Activated CD8-positive, alpha-beta memory T cell treated with anti-CD3 and anti-CD28 coated beads for 36 hours (primary cell): ENCODE data around the gene PLOD2. TPM values are rescaled to one million over a fixed set of nuclear protein-coding genes. Genes with fewer than 3 reads are reported as not detected.

Source experiments
- CTCF ChIA-PET: fragments of 350-600 bp; sonication (Branson Sonifier 250); formaldehyde crosslinking; loops from one replicate; lab custom pipeline; 2021; ENCODE audit warnings: antibody characterized with exemption; lab: Charles Lee
- POLR2A ChIA-PET: fragments of 350-600 bp; sonication (Branson Sonifier 250); formaldehyde crosslinking; loops from one replicate; lab custom pipeline; 2021; ENCODE audit warnings: antibody characterized with exemption; lab: Charles Lee
- total RNA-seq, 2 experiments: library from RNA; stranded (reverse); gene quantifications; one replicate each; pipeline ENCODE4 v1.2.3, GENCODE V29; 2021

Gene PLOD2
- 1 to 10 TPM in 1 of 2 experiments, under 1 TPM in 1; 0.80 to 1.0 TPM for total RNA-seq

DNA sequence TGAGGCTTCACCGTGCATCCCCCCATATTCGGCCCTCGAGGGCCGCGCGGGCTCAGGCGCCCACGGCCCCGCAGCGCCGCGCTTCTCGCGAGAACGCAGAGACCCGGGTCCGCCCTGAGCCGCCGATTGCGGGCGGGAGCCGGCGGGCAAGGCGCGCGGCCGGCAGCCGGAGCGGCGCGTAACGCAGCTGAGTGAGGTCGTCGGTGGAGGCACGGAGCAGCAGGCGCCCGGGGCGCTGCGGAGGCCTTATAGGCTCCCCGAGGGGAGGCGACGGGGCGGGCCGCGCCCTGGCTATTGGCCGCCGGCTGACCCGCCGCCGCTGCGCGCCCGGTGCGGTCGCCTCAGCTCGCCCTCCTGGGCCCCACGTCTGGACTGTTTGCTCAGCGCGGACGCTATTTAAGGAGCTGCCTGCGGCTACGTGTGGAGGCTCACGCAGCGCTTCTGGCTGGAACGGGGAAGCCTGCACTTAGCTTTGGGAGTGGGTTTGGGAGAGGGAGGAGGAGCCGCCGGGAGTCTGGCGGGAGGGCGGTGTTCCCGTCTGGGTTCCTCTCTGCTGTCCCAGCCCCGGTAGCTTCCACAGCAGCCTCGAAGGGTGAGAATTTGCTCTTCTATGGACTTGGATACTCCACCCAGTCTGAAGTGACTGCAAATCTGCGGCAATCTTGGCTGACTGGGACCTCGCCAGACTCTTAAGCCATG lies at the start of gene PLOD2:
Gene PLOD2, minus strand, starts transcription at position 221 of the 699 bp plus-strand sequence. Its CDS starts 195 bp downstream, at position 26.
- ChIA-PET CTCF (no interaction called here), POLR2A (no interaction called here)

DNA sequence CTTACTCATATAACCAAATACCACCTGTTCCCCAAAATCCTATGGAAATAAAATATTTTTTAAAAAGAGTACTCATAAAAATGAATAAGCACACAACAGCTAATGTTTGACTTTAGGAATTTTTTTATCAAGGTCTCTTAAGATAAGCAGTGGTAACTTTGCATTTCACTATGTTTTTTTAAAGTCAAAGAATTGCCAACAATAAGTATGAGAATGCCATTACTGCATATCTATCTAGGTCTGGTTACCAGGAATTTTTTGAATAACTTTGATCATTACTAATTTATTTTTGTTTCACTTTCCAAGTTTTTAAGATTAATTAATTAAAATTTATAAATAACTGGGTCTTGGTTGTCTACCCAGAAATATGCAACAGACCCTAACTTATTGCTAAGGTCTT lies 48.4 kb upstream of the PLOD2 start:
- POLR2A ChIA-PET, result no interaction called here
- CTCF ChIA-PET, result no interaction called here

DNA sequence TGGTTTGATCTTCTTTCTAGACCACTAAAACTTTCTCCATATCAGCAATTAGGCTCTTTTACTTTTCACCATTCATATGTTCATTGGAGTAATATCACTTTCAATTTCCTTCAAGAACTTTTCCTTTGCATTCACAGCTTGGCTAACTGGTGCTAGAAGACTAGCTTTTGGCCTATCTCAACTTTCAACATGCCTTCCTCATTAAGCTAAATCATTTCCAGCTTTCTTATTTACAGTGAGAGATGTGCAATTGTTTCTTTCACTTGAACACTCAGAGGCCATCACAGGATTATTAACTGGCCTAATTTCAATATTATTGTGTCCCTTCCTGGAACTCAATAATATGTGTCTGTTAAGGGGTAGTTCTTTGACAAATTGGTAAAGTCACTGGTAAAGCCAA lies 42.8 kb upstream of the PLOD2 start:
- ChIA-PET CTCF (no interaction called here), POLR2A (no interaction called here)

DNA sequence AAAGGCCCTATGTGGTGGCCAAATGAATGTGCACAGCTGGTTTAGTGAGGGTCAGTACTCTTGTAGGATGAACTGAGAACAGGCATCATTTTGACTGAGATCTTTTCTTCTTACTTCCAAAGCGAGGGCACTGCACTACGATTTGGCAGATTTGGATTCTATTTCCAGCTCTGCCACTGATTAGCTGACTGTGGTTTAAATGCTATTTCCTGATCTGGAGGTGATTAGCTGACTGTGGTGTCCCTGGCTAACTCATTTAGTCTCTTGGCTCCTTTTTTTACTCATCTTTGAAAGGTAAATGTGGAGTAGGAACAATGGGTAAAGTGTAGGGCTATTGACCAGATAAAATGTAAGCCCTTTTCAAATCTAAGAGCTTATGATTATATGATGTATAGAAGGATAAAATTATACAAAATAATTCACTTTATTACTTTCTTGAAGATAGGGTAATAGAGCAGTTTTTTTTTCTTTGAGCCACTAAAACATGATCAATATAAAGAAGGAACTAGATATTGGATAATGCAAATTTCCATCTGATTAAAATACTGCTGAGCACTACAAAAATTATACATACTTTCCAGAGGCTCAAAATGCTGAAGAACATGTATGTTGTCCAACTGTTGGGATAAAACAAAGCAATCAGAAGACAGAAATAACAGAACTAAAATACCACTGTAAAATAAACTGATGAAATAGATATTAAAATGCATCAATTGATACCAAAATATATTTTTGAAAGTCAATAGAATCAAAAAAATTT lies 39.7 kb upstream of the PLOD2 start:
- ChIA-PET POLR2A (no interaction called here), CTCF (no interaction called here)

DNA sequence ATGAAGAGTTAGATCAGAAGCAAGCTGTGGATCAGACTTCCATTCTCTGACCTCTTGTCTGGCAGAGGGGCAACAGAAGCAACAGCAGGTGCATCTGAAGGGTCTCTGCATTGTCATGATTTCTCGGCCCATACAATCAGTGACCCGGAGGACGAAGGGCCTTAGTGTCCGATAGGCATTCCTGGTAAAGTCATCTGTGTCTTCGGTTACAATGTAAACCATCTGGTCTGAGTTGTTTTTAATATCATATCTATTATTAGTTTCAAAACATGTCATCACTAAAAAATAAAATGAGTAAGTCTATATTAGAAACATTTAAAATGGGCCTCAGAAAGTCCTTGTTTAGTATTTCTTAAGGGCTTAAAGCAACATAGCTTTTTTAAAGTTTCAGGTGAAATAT lies 38.8 kb upstream of the PLOD2 start:
- ChIA-PET CTCF (no interaction called here), POLR2A (no interaction called here)

DNA sequence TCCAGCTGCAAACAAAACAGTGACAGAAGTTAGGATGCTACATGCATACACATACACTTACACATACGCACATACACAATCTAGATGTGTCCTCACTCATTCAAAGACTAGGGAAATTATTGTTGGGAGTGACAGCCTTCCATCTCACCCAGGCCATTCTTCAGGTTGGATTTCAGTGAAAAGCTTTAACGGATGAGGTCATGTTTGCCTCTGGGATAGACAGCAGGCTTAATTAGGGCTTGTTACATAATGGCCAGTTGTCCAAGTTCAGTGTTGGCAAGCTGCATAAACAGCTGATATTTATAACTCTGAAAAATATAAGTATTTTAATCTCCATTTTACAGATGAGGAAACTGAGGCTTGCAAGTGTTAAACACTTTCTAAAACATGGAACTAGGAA lies 35.8 kb upstream of the PLOD2 start:
- POLR2A ChIA-PET, result no interaction called here
- CTCF ChIA-PET, result no interaction called here

DNA sequence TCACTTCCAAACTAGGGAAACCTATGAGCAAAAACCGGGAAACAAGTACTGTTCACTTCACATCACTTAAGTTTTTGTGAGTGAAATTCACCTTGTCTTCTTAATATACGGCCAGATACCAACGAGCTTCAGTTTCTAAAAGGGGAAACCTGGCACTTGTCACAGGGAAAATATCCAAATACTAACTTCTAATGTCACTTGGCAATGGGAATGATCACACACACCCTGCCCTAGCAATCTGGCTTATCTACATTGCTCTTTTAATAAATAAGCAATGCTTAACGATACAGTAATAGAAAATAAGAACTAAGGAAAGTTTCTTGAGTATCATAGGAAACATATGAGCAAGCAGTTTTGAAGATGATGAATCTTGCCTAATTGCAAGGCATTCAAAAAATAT lies 34.6 kb upstream of the PLOD2 start:
- POLR2A ChIA-PET, result no interaction called here
- CTCF ChIA-PET, result no interaction called here

DNA sequence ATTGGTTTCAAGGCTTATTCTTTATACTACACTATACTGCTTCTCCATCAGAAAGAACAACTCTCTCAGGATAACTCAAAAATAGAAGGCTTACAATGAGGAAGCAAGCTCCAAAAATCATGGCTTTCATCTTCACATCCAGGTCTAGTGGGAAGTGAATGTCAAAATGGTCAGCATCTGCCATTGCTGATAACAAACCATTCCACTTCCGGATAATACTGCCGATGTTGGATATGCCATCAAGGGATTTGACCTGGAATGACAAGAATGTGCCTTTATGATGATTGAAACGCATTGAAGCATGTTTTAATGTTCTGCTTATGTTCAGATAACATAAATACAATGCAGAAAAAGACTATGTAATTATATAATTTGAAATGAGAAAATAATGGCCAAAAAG lies 34.0 kb upstream of the PLOD2 start:
- POLR2A ChIA-PET, result no interaction called here
- CTCF ChIA-PET, result no interaction called here

DNA sequence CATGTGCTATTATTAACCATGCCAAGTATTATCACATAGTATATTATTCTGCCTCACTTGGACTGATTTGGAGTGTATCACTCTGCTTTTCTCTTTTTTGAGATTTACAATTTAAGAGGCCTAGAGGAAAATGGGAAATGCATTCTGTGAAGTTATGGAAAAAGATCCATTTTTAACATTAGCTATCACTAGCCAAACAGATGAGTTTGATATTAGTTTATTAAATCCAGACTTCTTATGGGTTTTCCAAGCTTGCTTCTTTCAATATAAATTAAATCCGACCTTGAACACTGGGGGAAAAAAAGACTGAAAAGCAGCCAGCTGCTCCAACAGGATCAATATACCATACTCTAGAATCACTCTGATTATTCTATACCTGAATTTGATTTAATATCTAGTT lies 30.1 kb upstream of the PLOD2 start:
- CTCF ChIA-PET, result interaction anchor here (0.7 kb wide), 1 partner anchor 279 kb away, joined by 3 read pairs; no protein-coding TSS in a partner anchor
- POLR2A ChIA-PET, result no interaction called here

DNA sequence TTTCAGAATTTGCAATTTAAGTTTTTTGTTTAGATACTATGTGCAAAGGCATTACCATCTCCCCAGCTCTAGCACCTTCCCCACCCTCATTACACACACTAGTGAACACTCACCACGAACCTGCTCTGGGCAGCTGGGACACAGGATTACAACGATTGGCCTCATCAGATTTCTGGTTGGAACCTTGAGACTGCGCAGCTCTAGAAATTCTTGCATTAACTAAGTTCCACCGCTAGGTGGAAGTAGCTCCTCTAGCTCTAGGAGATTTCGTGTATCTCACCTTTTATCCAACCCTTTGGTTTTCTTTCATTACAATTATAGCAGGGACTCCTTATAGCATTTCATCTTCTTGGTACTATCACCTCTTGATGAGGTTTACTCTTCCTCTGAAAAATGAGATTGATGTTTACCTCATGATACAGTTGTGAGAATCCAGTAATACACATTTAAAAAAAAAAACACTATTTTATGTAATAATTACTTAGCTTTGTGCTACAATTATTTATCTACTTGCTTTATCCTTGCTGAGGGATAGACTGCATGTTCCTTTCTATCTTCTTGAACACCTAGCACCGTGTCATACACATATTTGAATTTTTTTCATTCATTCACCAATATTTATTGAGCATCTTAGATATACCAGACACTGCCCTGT lies 28.7 kb upstream of the PLOD2 start:
- ChIA-PET CTCF (no interaction called here), POLR2A (no interaction called here)

DNA sequence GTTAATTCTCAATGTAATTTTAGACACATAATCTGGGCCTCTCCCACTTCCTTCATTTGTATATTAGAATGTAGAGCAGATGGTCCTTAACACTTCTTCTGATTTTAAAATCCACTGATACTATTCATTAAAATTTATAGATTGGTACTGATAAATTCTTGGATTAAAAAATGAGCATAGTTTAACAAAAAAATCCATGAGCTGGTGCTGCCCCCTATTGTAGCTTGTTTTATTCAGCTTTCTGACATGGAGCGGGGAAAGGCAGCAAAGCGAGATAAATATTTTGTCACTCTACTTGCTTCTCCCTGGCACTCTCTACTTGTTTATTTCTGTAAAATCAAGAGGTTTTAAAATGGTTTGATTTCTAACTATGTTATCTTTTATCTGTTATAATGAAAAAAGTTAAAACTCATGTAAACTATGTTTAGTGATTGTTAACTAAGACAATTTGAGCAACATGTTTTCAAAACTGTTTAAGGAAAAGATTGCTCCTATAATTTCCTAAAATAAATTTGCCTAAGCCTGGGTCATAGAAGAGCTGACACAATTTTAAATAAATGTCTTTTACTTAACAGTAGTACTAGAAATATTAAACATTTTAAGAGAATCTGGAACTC lies 26.5 kb upstream of the PLOD2 start:
- ChIA-PET POLR2A (no interaction called here), CTCF (interaction anchor here (1.3 kb wide), 1 partner anchor 10 kb away, joined by 3 read pairs; no protein-coding TSS in a partner anchor)

DNA sequence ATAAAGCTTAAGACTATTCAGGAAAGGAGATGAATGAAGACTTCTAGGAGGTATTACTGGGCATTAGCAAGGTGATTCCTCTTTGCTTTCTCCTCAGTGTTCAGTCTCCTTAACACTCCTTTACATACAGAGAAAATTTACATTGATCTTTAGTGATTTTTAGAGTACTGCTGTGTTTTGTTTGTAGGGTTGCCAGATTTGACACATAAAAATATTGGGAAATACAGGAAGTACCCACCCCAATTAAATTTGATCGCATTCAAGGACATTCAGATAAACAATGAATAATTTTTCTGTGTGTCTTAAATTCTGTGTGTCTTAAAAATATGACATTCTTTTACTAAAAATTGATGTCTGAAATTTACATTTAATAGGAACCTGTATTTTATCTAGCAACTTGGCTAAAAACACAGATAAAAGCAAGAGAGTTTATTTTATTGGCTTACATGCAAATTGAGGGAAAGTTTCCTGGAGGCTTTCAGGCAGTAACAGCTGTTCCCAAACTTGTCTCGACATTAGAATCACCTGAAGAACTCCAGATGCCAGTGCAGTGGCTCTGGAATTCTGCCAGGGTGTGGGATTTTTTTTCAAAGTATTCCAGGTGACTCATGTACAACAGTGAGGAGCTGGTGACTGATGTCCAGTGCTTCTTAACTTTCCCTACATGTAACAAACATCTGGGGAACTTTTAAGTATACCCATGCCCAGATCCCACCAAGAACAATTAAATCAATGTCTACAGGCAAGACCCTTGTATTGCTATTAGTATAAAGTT lies 23.4 kb upstream of the PLOD2 start:
- ChIA-PET CTCF (no interaction called here), POLR2A (no interaction called here)

DNA sequence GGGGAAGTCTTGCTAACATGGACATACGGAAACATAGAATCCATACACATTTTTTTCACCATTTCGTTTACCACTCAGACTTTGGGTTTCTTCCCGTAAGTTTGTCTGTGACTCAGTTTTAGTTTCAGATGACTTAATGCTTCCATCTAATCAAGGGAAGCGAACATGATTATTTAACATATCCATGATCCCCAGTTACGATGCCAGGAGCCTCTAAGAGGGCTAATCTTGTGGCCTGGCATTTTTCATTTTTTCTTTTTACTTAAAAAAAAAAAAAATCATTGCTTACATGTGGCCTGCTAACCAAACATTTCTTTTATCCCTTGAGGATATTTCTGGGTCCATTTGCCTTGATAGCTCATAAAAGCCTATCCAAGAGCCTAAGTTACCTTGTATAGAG lies 20.2 kb upstream of the PLOD2 start:
- CTCF ChIA-PET, result interaction anchor here (0.7 kb wide), 1 partner anchor 187 kb away, joined by 3 read pairs; no protein-coding TSS in a partner anchor
- POLR2A ChIA-PET, result no interaction called here

DNA sequence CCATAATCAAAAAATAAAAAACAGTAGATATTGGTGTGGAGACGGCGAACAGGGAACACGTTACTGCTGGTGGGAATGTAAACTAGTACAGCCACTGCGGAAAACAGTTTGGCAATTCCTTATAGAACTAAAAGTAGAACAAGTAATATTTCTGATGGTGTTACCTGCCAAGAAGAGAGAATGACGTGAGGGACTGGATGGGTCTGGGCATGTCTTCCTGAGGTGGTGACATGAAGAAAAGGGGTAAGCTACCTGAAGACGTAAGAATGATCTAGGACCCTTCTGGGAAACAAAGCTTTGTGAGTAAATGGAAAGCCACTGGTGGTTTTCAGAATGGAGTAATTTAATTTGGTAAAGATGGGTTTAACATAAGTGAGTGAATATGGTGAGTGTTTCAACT lies 19.4 kb upstream of the PLOD2 start:
- ChIA-PET CTCF (no interaction called here), POLR2A (no interaction called here)

DNA sequence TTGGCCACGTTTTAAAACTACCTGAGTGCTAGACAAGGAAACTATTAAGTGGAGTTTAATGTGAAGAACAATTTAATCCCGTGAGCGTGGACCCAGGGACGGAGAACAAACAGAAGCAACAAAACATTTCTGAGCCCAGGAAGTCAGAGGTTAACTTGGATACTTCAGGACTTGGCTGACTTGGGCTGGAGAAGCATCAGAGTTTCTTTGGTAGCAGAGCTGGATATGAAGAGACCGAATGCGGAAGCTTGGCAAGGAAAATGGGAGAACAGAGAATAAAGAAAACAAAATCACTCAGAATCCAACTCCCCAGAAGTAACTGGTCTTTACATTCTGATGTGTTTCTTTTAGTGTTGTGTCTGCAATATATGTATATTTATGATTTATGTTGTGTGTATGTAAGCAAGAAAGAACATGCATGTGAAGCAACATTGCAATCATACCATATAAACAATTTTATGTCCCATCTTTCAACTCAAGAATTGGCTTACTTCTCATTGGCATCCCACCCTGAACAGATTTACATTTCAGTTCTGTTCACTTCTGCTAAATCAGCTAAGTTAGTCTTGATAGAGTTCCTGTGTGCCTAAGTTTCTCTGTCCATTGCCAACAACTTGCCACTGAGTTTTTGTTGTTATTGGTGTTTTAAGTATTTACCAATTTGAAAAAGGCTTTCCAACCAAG lies 17.2 kb upstream of the PLOD2 start:
- ChIA-PET POLR2A (no interaction called here), CTCF (no interaction called here)

DNA sequence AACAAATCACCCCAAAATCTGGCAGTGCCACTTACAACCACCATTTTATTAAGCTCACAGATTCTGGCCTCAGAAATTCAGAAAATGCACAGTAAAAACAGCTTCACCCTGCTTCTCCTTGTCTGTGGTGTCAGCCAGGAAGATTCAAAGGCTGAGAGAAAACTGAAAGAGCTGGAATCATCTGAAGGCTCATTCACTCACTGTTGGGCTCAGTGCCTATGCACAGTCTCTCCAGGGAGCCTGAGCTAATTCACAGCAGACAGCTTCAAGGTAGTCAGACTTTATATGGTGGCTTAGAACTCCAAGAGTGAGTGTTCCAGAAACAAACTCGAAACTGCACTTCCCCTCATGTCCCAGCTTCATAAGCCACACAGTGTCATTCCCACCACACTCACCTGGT lies 16.5 kb upstream of the PLOD2 start:
- ChIA-PET CTCF (interaction anchor here (1.4 kb wide), 1 partner anchor 11 kb away, joined by 3 read pairs; no protein-coding TSS in a partner anchor), POLR2A (no interaction called here)

DNA sequence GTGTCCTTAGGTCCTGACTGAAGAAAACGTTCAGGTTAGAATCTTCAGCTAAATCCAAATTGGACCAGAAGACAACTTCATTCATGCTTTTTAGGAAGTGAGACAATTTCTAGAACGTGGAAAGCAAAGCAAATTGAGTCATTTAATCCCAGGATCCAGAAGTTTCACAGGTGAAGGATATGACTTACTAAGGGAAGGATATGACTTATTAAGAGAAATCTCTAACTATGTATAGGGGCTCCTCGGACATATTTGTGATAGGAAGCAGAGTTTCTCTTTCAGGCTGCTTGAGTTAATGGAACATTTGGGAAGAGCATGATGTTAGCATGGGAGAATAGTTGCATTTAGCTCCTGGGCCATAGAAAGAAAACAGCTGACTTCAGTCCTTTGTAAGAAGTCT lies 16.1 kb upstream of the PLOD2 start:
- POLR2A ChIA-PET, result no interaction called here
- CTCF ChIA-PET, result interaction anchor here (1.4 kb wide), 1 partner anchor 11 kb away, joined by 3 read pairs; no protein-coding TSS in a partner anchor

DNA sequence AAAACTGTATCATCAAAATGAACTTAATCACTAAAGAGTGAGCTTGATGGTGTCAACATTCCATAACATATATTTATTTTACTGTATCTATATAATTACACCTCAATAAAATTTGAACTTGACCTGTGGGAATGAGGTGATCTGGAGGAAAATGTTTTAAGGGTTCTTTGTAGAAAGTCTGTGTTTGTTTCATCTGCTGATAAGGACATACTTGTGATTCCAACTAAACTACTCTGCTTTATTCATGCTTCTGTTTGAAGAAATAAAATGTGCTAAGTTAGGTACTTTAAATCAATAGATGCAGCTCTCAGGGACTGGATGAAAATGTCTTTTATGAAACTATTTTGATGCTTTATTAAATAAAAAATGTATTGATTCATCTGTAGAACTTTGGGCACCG lies 11.6 kb upstream of the PLOD2 start:
- ChIA-PET CTCF (no interaction called here), POLR2A (no interaction called here)

DNA sequence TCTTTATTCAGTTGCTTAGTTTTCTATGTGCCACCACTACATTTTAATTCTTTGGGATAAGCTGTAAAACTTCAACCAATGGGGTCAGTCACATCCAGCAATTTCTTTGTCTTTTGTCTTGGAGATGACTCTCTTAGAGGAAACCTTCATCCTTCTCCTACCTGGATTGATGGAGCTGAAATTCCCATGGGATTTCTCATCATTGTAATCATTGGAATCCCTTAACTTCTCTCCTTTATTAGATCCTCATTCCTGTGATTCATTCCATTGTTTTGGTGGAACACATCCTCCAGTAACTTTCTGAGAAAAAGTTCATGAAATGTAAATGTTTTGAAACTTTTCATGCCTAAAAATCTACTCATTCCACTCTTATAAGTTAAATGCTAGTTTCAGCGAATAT lies 9.6 kb upstream of the PLOD2 start:
- ChIA-PET CTCF (no interaction called here), POLR2A (no interaction called here)
